NK-92 (cell line): Measurements from ENCODE around the gene LGMN.

Experiments
- DNase-seq: peaks from one replicate; lab custom pipeline; 2025; ENCODE audit not compliant: unreplicated experiment; lab: John Stamatoyannopoulos, UW

Gene LGMN

DNA sequence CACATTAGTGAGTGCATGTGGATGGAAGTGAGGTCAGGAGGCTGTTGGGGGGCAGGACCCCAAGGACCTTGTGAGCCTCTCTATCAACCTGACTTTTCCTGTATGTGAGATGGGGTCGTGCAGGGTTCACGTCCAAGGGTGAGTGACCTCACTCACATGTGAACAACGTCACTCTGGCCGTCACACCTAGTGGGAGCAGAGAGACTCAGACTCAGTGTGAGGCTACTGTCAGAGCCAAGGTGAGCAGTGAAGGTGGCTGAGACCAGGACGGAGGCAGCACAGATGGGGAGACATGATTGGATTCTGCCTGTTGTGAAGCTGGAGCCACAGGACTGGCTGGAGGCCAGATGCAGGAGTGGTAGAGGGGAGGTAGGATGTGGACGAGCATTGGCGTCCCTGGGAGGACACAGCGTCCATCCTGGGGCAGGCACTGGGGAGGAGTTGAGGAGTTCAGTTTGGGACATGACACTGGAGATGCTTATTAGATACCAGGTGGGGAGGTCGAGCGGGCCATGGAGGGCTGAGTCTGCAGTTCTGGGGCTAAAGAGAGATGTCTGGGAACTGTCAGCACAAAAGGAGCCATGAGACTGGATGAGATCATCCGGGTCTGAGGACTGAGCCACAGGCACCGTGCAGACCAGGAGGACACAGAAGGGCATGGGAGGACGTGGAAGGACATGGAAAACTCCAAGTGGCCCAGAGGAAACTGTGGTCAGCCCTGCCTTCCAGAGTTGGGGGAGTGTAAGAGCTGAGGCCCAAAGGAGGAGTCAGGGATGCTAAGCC, 92.8 kb downstream of the LGMN start:
- no peak for DNase-seq

DNA sequence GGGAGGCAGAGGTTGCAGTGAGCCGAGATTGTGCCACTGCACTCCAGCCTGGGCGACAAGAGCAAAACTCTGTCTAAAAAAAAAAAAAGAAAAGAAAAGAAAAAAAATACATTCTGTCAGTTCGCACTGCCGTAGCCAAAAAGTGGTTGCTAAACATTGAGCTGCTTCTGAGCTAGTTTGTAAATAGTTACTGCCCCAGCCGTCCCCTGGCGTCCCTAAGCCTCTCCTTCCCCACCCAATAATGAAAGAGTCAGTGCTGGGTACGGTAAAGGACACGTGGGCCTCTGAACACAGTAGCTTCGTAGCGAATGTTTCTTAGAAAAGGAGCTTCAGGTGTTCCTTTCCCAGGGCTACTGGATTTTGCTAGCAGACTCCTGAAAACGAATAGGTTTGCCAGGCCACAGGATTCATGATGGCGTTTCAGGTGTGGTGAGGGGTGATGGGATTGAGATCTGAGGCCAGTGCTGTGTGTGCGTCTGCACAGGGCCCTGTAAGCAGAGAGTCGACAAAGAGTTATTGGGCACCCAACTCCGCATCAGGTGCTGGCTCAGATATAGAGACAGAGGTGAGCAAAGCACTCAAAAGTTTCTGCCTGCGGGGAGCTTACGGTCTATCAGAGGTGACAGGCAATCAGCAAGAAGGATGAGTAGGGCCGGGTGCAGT, 94.1 kb downstream of the LGMN start:
- no peak for DNase-seq
